Measurements from ENCODE around the gene FAM169A. TPM values are rescaled to one million over a fixed set of nuclear protein-coding genes. Genes with fewer than 3 reads are reported as not detected.

The FAM169A gene
- total and polyA plus RNA-seq, 2 experiments from 2014 or later, result 16.9 to 97.7 TPM

DNA sequence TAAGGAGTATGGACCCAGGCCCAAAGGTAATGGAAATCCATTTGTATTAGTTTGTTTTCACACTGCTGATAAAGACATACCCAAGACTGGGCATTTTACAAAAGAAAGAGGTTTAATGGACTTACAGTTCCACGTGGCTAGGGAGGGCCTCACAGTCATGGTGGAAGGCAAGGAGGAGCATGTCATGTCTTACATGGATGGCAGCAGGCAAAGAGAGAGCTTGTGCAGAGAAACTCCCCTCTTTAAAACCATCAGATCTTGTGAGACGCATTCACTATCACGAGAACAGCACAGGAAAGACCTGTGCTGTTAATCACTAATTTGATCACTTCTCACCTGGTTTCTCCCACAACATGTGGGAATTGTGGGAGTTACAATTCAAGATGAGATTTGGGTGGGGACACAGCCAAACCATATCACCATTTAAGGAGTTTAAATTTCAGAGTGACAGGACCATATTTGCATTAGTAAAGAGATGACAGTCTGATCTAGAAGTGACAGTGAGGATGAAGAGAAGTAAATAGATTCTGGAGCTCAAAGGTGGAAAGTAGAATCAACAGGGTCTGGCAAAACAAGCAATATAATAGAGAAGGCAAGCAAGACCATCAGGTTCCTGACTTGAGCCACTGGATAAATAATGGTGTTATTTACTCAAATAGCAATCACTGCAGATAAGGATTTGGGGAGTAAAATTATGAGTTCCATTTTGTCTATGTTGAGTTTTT lies 7.5 kb upstream of the FAM169A start:
- TF ChIP-seq, protein P1, sequence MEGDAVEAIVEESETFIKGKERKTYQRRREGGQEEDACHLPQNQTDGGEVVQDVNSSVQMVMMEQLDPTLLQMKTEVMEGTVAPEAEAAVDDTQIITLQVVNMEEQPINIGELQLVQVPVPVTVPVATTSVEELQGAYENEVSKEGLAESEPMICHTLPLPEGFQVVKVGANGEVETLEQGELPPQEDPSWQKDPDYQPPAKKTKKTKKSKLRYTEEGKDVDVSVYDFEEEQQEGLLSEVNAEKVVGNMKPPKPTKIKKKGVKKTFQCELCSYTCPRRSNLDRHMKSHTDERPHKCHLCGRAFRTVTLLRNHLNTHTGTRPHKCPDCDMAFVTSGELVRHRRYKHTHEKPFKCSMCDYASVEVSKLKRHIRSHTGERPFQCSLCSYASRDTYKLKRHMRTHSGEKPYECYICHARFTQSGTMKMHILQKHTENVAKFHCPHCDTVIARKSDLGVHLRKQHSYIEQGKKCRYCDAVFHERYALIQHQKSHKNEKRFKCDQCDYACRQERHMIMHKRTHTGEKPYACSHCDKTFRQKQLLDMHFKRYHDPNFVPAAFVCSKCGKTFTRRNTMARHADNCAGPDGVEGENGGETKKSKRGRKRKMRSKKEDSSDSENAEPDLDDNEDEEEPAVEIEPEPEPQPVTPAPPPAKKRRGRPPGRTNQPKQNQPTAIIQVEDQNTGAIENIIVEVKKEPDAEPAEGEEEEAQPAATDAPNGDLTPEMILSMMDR (conservative IDR thresholded peaks at IDR 0.05; ENCODE audit: low read depth in 2 of 2), result no peak
- TF ChIP-seq, protein P2, sequence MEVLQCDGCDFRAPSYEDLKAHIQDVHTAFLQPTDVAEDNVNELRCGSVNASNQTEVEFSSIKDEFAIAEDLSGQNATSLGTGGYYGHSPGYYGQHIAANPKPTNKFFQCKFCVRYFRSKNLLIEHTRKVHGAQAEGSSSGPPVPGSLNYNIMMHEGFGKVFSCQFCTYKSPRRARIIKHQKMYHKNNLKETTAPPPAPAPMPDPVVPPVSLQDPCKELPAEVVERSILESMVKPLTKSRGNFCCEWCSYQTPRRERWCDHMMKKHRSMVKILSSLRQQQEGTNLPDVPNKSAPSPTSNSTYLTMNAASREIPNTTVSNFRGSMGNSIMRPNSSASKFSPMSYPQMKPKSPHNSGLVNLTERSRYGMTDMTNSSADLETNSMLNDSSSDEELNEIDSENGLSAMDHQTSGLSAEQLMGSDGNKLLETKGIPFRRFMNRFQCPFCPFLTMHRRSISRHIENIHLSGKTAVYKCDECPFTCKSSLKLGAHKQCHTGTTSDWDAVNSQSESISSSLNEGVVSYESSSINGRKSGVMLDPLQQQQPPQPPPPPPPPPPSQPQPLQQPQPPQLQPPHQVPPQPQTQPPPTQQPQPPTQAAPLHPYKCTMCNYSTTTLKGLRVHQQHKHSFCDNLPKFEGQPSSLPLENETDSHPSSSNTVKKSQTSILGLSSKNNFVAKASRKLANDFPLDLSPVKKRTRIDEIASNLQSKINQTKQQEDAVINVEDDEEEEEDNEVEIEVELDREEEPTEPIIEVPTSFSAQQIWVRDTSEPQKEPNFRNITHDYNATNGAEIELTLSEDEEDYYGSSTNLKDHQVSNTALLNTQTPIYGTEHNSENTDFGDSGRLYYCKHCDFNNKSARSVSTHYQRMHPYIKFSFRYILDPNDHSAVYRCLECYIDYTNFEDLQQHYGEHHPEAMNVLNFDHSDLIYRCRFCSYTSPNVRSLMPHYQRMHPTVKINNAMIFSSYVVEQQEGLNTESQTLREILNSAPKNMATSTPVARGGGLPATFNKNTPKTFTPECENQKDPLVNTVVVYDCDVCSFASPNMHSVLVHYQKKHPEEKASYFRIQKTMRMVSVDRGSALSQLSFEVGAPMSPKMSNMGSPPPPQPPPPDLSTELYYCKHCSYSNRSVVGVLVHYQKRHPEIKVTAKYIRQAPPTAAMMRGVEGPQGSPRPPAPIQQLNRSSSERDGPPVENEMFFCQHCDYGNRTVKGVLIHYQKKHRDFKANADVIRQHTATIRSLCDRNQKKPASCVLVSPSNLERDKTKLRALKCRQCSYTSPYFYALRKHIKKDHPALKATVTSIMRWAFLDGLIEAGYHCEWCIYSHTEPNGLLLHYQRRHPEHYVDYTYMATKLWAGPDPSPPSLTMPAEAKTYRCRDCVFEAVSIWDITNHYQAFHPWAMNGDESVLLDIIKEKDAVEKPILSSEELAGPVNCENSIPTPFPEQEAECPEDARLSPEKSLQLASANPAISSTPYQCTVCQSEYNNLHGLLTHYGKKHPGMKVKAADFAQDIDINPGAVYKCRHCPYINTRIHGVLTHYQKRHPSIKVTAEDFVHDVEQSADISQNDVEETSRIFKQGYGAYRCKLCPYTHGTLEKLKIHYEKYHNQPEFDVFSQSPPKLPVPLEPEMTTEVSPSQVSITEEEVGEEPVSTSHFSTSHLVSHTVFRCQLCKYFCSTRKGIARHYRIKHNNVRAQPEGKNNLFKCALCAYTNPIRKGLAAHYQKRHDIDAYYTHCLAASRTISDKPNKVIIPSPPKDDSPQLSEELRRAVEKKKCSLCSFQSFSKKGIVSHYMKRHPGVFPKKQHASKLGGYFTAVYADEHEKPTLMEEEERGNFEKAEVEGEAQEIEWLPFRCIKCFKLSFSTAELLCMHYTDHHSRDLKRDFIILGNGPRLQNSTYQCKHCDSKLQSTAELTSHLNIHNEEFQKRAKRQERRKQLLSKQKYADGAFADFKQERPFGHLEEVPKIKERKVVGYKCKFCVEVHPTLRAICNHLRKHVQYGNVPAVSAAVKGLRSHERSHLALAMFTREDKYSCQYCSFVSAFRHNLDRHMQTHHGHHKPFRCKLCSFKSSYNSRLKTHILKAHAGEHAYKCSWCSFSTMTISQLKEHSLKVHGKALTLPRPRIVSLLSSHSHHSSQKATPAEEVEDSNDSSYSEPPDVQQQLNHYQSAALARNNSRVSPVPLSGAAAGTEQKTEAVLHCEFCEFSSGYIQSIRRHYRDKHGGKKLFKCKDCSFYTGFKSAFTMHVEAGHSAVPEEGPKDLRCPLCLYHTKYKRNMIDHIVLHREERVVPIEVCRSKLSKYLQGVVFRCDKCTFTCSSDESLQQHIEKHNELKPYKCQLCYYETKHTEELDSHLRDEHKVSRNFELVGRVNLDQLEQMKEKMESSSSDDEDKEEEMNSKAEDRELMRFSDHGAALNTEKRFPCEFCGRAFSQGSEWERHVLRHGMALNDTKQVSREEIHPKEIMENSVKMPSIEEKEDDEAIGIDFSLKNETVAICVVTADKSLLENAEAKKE (CRISPR knock-in tag; IDR thresholded peaks at IDR 0.05), result no peak
- TF ChIP-seq CREB1 (CRISPR knock-in tag; IDR thresholded peaks at IDR 0.05; ENCODE audit: low read depth) (no peak), ZNF114 (CRISPR knock-in tag; IDR thresholded peaks at IDR 0.05) (no peak), STAT1 (IDR thresholded peaks at IDR 0.05; ENCODE audit: unreplicated experiment) (no peak)
- TF ChIP-seq, protein P3, sequence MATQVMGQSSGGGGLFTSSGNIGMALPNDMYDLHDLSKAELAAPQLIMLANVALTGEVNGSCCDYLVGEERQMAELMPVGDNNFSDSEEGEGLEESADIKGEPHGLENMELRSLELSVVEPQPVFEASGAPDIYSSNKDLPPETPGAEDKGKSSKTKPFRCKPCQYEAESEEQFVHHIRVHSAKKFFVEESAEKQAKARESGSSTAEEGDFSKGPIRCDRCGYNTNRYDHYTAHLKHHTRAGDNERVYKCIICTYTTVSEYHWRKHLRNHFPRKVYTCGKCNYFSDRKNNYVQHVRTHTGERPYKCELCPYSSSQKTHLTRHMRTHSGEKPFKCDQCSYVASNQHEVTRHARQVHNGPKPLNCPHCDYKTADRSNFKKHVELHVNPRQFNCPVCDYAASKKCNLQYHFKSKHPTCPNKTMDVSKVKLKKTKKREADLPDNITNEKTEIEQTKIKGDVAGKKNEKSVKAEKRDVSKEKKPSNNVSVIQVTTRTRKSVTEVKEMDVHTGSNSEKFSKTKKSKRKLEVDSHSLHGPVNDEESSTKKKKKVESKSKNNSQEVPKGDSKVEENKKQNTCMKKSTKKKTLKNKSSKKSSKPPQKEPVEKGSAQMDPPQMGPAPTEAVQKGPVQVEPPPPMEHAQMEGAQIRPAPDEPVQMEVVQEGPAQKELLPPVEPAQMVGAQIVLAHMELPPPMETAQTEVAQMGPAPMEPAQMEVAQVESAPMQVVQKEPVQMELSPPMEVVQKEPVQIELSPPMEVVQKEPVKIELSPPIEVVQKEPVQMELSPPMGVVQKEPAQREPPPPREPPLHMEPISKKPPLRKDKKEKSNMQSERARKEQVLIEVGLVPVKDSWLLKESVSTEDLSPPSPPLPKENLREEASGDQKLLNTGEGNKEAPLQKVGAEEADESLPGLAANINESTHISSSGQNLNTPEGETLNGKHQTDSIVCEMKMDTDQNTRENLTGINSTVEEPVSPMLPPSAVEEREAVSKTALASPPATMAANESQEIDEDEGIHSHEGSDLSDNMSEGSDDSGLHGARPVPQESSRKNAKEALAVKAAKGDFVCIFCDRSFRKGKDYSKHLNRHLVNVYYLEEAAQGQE (IDR thresholded peaks at IDR 0.05; ENCODE audit: unreplicated experiment), result no peak
- TF ChIP-seq, protein P4, sequence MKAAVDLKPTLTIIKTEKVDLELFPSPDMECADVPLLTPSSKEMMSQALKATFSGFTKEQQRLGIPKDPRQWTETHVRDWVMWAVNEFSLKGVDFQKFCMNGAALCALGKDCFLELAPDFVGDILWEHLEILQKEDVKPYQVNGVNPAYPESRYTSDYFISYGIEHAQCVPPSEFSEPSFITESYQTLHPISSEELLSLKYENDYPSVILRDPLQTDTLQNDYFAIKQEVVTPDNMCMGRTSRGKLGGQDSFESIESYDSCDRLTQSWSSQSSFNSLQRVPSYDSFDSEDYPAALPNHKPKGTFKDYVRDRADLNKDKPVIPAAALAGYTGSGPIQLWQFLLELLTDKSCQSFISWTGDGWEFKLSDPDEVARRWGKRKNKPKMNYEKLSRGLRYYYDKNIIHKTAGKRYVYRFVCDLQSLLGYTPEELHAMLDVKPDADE (IDR thresholded peaks at IDR 0.05), result no peak
- Histone ChIP-seq H3K27me3 (ENCODE audit: insufficient read depth) (no peaks in the 10 kb centered on the region), H2AFZ (no peak overlapping the region), H3K36me3 (ENCODE audit: insufficient read depth) (no peaks in the 10 kb centered on the region), H3K9me2 (ENCODE audit: insufficient read depth) (peaks cover 3% of the 10 kb centered on the region; the same call in 1 of the 2 replicates), H3K4me2 (no peak overlapping the region), H3K27ac (ENCODE audit: low read depth) (no peak overlapping the region), H3K4me3 (no peak overlapping the region), H4K20me1 (replicated peaks; ENCODE audit: insufficient read depth) (no peaks in the 10 kb centered on the region), H3K4me1 (ENCODE audit: insufficient read depth) (peaks cover 17% of the 10 kb centered on the region), H3K79me2 (replicated peaks; ENCODE audit: insufficient read depth) (no peaks in the 10 kb centered on the region), H3F3A (replicated peaks; ENCODE audit: low read depth) (no peaks in the 10 kb centered on the region)
- H3K27ac Mint-ChIP-seq, result no peak overlapping the region
- peaks cover 26% of the 10 kb centered on the region for H3K4me1 Mint-ChIP-seq
- H3K9me3 Mint-ChIP-seq, result peaks cover 5% of the 10 kb centered on the region; the same call in 2 of the 3 replicates
- no peaks in the 10 kb centered on the region for H3K27me3 Mint-ChIP-seq (ENCODE audit: insufficient read depth, low read depth, poor library complexity)
- DNase-seq (ENCODE audit: low spot score) (no peak), ATAC-seq (no peak)
- H3K4me3 Mint-ChIP-seq, result no peak overlapping the region
- H3K36me3 Mint-ChIP-seq (ENCODE audit: low read depth), result peaks cover 7% of the 10 kb centered on the region; the same call in 2 of the 3 replicates

All from GM23338 (cell line).